Spleen (tissue), 7 donors: Measurements from ENCODE around the gene CDH8.

Experiments
- POLR2A ChIP-seq, 3 donors: fragments of 450-650 bp; IDR thresholded peaks; one replicate each; pipeline ENCODE4 v1.5.1; 2017; ENCODE audit warnings: antibody characterized with exemption in 3 of 3, mild to moderate bottlenecking in 1 of 3
- POLR2AphosphoS5 ChIP-seq, 3 donors: sonication (generic); formaldehyde crosslinking; IDR thresholded peaks; one replicate each; pipeline ENCODE4 v1.5.1; 2017; ENCODE audit warnings: antibody characterized with exemption in 3 of 3
- TF ChIP-seq, protein P1 (sequence below), 11 experiments: fragments of 200-600 bp in 7 of 11; fragments of 450-650 bp in 4 of 11; sonication (generic) in 4 of 11; IDR thresholded peaks in 8 of 11; conservative IDR thresholded peaks in 3 of 11; 1 replicate in 7 of 11; 2 replicates in 4 of 11; pipeline versions ENCODE4 v1.4.0 to v1.8.0; 2016 to 2021; ENCODE audit warnings: antibody characterized with exemption in 11 of 11, inconsistent platforms in 4 of 11, mild to moderate bottlenecking in 1 of 11
- donor health status: DM: no; HTN: no; CAD: no; lungs with moderate emphysema.
- donor health status: DM: no; HTN: no; CAD: no.
- donor health status: DM: no; HTN: no; CAD: no.

- TF ChIP-seq, protein P1, sequence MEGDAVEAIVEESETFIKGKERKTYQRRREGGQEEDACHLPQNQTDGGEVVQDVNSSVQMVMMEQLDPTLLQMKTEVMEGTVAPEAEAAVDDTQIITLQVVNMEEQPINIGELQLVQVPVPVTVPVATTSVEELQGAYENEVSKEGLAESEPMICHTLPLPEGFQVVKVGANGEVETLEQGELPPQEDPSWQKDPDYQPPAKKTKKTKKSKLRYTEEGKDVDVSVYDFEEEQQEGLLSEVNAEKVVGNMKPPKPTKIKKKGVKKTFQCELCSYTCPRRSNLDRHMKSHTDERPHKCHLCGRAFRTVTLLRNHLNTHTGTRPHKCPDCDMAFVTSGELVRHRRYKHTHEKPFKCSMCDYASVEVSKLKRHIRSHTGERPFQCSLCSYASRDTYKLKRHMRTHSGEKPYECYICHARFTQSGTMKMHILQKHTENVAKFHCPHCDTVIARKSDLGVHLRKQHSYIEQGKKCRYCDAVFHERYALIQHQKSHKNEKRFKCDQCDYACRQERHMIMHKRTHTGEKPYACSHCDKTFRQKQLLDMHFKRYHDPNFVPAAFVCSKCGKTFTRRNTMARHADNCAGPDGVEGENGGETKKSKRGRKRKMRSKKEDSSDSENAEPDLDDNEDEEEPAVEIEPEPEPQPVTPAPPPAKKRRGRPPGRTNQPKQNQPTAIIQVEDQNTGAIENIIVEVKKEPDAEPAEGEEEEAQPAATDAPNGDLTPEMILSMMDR (IDR thresholded peaks at IDR 0.05 in 8 of 11, conservative IDR thresholded peaks at IDR 0.05 in 3 of 11) = no peak
- TF ChIP-seq POLR2A (IDR thresholded peaks at IDR 0.05) (no peak), POLR2AphosphoS5 (IDR thresholded peaks at IDR 0.05) (no peak)
These were observed 15.7 kb upstream of the CDH8 start for GRCh38 chr16:62051942-62052341.
